Neural cell (in vitro differentiated cells): ENCODE measurements around the gene TMEM151A. TPM values are rescaled to one million over a fixed set of nuclear protein-coding genes. Genes with fewer than 3 reads are reported as not detected.
A peak's percentile ranks its signal among the peaks of the same experiment; 100 is the strongest.

Source experiments
- H2AFZ ChIP-seq: fragments of 200-600, 300-800 bp; sonication (generic), shearing (Covaris generic); 2 replicates; pipeline ENCODE4 v1.6.0; 2014; ENCODE audit warnings: low read depth, mild to moderate bottlenecking, antibody characterized with exemption, low read length, moderate library complexity
- H3F3A ChIP-seq: fragments of 200-600 bp; shearing (Covaris generic); 2 replicates; pipeline ENCODE4 v1.6.1; 2016; ENCODE audit warnings: mild to moderate bottlenecking, moderate library complexity, mixed read lengths, antibody characterized with exemption, low read length; ENCODE audit not compliant: insufficient read depth, poor library complexity, severe bottlenecking
- H3K27ac ChIP-seq: fragments of 200-600, 300-800 bp; sonication (generic), shearing (Covaris generic); 2 replicates; pipeline ENCODE4 v1.5.1; 2014; ENCODE audit warnings: mild to moderate bottlenecking, low read length, moderate library complexity
- H3K27me3 ChIP-seq: fragments of 300-800, 200-600 bp; sonication (generic), shearing (Covaris generic); 2 replicates; pipeline ENCODE4 v1.6.0; 2014; ENCODE audit warnings: mild to moderate bottlenecking, low read depth, low read length, moderate library complexity; ENCODE audit not compliant: insufficient read depth
- H3K36me3 ChIP-seq: fragments of 300-800, 200-600 bp; sonication (generic), shearing (Covaris generic); 2 replicates; pipeline ENCODE4 v1.5.1; 2014; ENCODE audit warnings: mild to moderate bottlenecking, antibody characterized with exemption, low read length, moderate library complexity; ENCODE audit not compliant: insufficient read depth
- H3K4me2 ChIP-seq: fragments of 300-800, 200-600 bp; sonication (generic), shearing (Covaris generic); 2 replicates; pipeline ENCODE4 v1.6.0; 2014; ENCODE audit warnings: mild to moderate bottlenecking, low read length
- H3K4me3 ChIP-seq: fragments of 300-800, 200-600 bp; sonication (generic), shearing (Covaris generic); 2 replicates; pipeline ENCODE4 v1.5.1; 2014; ENCODE audit warnings: mild to moderate bottlenecking, low read length, moderate library complexity
- H3K79me2 ChIP-seq: fragments of 200-600 bp; shearing (Covaris generic); replicated peaks from 2 replicates; pipeline ENCODE4 v1.6.0; 2014; ENCODE audit warnings: mild to moderate bottlenecking, low read length, moderate library complexity; ENCODE audit not compliant: insufficient read depth
- H3K9ac ChIP-seq: fragments of 300-800, 200-600 bp; sonication (generic), shearing (Covaris generic); 2 replicates; pipeline ENCODE4 v1.6.1; 2016; ENCODE audit warnings: mild to moderate bottlenecking, low read length, mixed read lengths
- H3K9me2 ChIP-seq: fragments of 200-600 bp; shearing (Covaris generic); 2 replicates; pipeline ENCODE4 v1.6.1; 2016; ENCODE audit warnings: mild to moderate bottlenecking, low read length, mixed read lengths; ENCODE audit not compliant: insufficient read depth
- H3K9me3 ChIP-seq: fragments of 200-600, 300-800 bp; sonication (generic), shearing (Covaris generic); 2 replicates; pipeline ENCODE4 v1.6.1; 2016; ENCODE audit warnings: mild to moderate bottlenecking, mixed run types, low read length, moderate library complexity, mixed read lengths
- H4K20me1 ChIP-seq: fragments of 200-600 bp; shearing (Covaris generic); 2 replicates; pipeline ENCODE4 v1.6.1; 2016; ENCODE audit warnings: mild to moderate bottlenecking, mixed run types; ENCODE audit not compliant: insufficient read depth
- CTCF ChIP-seq: fragments of 450-650 bp; IDR thresholded peaks from 2 replicates; pipeline ENCODE4 v1.5.1; 2014; ENCODE audit warnings: antibody characterized with exemption, mild to moderate bottlenecking, moderate library complexity; ENCODE audit not compliant: poor library complexity, severe bottlenecking
- EP300 ChIP-seq: fragments of 450-650 bp; conservative IDR thresholded peaks from 2 replicates; pipeline ENCODE4 v1.6.1; 2014; ENCODE audit warnings: antibody characterized with exemption, mild to moderate bottlenecking, moderate library complexity; ENCODE audit not compliant: poor library complexity, severe bottlenecking
- EZH2 ChIP-seq: fragments of 200-600, 300-800 bp; shearing (Covaris generic), sonication (generic); IDR thresholded peaks from 2 replicates; pipeline ENCODE4 v1.6.1; 2014; ENCODE audit warnings: antibody characterized with exemption, low read length, borderline replicate concordance, mild to moderate bottlenecking; ENCODE audit not compliant: insufficient read depth, poor library complexity, severe bottlenecking
- MXI1 ChIP-seq: fragments of 450-650 bp; conservative IDR thresholded peaks from 2 replicates; pipeline ENCODE4 v1.6.1; 2014; ENCODE audit warnings: antibody characterized with exemption, mild to moderate bottlenecking; ENCODE audit not compliant: poor library complexity, severe bottlenecking
- POLR2AphosphoS5 ChIP-seq: IDR thresholded peaks from 2 replicates; pipeline ENCODE4 v1.6.1; 2012
- RAD21 ChIP-seq: fragments of 450-650 bp; conservative IDR thresholded peaks from 2 replicates; pipeline ENCODE4 v1.6.1; 2014; ENCODE audit warnings: antibody characterized with exemption, mild to moderate bottlenecking, moderate library complexity
- REST ChIP-seq: IDR thresholded peaks from 2 replicates; pipeline ENCODE4 v1.6.1; 2012; ENCODE audit warnings: borderline replicate concordance
- SMC3 ChIP-seq: fragments of 450-650 bp; conservative IDR thresholded peaks from 2 replicates; pipeline ENCODE4 v1.6.1; 2014; ENCODE audit warnings: antibody characterized with exemption, mild to moderate bottlenecking, moderate library complexity; ENCODE audit not compliant: poor library complexity
- TAF1 ChIP-seq: IDR thresholded peaks from 2 replicates; pipeline ENCODE4 v1.6.1; 2012; ENCODE audit warnings: low read depth
- polyA plus RNA-seq: library from polyadenylated mRNA; depleted of rRNA; stranded (reverse); fragments of >200 nt; gene quantifications from 2 replicates; pipeline ENCODE4 v1.2.3, GENCODE V29; 2014

Gene TMEM151A
- polyA plus RNA-seq, 1 donor from 2014 or later = 5.3 TPM

- Histone ChIP-seq H3K27ac (no peak overlapping the region), H3K4me3 (no peak overlapping the region), H3K36me3 (no peaks in the 10 kb centered on the region), H3K9me2 (no peaks in the 10 kb centered on the region), H3F3A (no peaks in the 10 kb centered on the region), H3K27me3 (peaks cover 32% of the 10 kb centered on the region), H3K79me2 (no peaks in the 10 kb centered on the region), H2AFZ (no peak overlapping the region), H4K20me1 (no peaks in the 10 kb centered on the region), H3K9ac (no peak overlapping the region), H3K4me2 (no peak overlapping the region), H3K9me3 (no peaks in the 10 kb centered on the region)
- TF ChIP-seq SMC3 = no peak
- TF ChIP-seq POLR2AphosphoS5 = peak; percentile 41
- TF ChIP-seq MXI1 = no peak
- TF ChIP-seq EP300 = no peak
Measured at GRCh38 chr11:66294626-66295620, 3.2 kb downstream of the TMEM151A start.

- no peaks in the 10 kb centered on the region for H3K79me2 ChIP-seq
- H4K20me1 ChIP-seq = no peaks in the 10 kb centered on the region
- H3K9me3 ChIP-seq = no peaks in the 10 kb centered on the region
- no peak overlapping the region for H3K4me2 ChIP-seq
- no peak overlapping the region for H3K9ac ChIP-seq
- H3K4me3 ChIP-seq = no peak overlapping the region
- TF ChIP-seq MXI1 (no peak), SMC3 (no peak), POLR2AphosphoS5 (no peak), CTCF (no peak), TAF1 (no peak), EZH2 (no peak), REST (no peak), RAD21 (no peak), EP300 (no peak)
- no peaks in the 10 kb centered on the region for H3K36me3 ChIP-seq
- no peaks in the 10 kb centered on the region for H3F3A ChIP-seq
- H2AFZ ChIP-seq = no peak overlapping the region
- H3K9me2 ChIP-seq = no peaks in the 10 kb centered on the region
- H3K27me3 ChIP-seq = peaks cover 8% of the 10 kb centered on the region
- no peak overlapping the region for H3K27ac ChIP-seq
Measured at GRCh38 chr11:66297610-66298009, 5.9 kb downstream of the TMEM151A start.
